GM18507 (cell line): ENCODE data around the gene HBG1.
A peak's percentile ranks its signal among the peaks of the same experiment; 100 is the strongest.

Experiments used
- DNase-seq: peaks from one replicate; pipeline ENCODE4 v3.0.0; 2011; ENCODE audit warnings: low read depth; ENCODE audit not compliant: insufficient read length; ENCODE audit errors: extremely low spot score
- FAIRE-seq: peaks from 2 replicates; lab custom pipeline; 2011; peaks lifted over from hg19 to GRCh38; lab: Jason Lieb, UNC

The HBG1 gene

DNA sequence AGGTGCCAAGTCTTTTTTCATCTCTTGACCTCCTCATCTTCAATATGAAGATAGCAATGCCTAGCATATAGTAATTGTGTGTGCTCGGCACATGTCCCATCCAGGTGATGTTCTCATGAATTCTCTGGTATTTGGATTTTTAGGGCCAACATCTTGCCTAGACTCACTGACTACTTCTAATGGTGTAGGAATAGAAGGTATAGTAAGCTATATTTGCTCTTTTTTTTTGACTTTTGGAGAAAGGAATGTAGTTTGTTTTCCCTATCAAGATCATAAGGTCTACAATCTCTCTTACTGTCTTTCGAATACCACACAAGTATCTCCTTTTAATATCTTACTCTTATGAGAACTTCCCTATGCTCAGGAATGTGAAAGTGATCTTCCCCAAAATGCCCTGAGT lies 18.5 kb downstream of the HBG1 start:
- FAIRE-seq (no peak), DNase-seq (no peak)

DNA sequence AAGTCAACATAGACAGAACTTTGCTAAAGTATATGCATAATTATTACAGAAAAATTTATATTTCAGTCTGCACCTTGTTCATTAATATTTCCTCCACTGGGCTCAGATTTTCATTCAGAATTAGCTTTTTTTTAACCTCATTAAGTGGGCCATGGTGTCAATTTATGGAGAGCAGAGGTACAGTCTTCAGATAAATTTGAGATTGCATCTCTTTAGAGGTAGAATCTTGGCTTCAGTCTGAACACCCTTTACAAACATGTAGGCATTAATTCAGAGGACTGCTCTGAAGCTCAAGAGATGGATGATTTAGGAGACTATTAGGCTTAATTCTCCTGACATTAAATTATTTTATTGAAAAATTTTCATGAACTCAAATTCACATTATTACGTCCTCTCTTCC lies 19.4 kb downstream of the HBG1 start:
- FAIRE-seq = no peak
- DNase-seq = no peak

DNA sequence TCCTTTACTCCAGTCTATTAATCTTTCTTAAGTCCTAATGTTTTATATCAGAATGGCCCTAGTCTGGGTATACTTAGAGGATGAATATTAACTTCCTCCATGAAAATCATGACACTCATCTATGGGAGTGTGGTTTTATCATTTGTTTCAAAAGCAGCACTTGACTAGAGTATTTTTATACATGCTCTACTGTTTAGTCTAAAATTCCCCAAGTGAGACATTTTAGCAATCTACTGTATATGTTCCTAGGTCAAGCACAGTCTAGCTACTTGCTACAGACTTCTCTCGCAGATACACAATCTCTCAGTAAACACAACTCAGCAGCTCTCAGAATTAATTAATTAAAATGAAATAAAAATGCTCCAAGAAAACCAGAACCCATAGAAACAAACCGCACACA lies 19.9 kb downstream of the HBG1 start:
- FAIRE-seq = no peak

DNA sequence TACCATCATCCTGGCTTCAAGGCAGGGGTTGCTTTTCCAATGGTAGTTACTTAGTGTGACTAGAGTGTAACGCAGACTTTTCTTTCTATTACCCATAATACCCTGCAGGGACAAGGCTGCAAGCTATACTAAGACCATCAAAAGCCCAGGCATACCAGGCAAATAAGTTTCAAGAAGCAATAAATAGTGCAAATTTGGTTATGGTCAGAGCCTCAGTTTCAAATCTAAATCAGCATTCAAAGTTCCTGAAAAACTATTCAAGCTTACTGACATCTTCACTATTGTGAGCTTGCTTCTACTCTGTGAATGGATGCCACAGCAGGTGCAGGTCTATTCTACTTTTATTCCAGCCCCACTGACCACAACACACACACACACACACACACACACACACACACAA lies 20.3 kb downstream of the HBG1 start:
- DNase-seq = no peak

More for the DNA sequence above, 19.9 kb downstream of the HBG1 start:
- no peak for DNase-seq

DNA sequence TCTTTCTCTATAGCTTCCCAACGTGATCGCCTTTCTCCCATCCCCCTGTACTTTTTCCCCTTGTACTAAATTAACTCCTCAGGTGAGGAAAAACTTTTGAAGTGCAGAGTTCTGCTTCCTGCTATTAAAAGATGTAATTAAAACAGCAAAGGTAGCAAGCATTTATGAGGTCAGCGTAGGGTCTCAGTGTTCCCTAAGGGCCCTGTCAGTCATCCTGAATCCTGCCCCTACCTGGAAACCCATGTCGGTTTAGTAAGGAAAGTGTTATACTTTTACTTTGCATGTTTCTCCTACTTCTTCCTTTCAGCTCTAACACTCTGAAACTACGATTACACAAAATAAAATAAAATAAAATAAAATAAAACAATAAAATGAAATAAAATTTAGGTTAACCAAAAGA lies 21.5 kb downstream of the HBG1 start:
- FAIRE-seq = no peak
- DNase-seq = no peak

More for the DNA sequence above, 20.3 kb downstream of the HBG1 start:
- FAIRE-seq = no peak

DNA sequence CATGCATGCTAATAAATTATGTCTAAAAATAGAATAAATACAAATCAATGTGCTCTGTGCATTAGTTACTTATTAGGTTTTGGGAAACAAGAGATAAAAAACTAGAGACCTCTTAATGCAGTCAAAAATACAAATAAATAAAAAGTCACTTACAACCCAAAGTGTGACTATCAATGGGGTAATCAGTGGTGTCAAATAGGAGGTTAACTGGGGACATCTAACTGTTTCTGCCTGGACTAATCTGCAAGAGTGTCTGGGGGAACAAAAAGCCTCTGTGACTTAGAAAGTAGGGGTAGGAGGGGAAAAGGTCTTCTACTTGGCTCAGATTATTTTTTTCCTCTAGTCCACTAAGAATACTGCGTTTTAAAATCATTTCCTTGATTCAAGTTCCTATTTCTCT lies 22.0 kb downstream of the HBG1 start:
- FAIRE-seq (no peak), DNase-seq (no peak)

DNA sequence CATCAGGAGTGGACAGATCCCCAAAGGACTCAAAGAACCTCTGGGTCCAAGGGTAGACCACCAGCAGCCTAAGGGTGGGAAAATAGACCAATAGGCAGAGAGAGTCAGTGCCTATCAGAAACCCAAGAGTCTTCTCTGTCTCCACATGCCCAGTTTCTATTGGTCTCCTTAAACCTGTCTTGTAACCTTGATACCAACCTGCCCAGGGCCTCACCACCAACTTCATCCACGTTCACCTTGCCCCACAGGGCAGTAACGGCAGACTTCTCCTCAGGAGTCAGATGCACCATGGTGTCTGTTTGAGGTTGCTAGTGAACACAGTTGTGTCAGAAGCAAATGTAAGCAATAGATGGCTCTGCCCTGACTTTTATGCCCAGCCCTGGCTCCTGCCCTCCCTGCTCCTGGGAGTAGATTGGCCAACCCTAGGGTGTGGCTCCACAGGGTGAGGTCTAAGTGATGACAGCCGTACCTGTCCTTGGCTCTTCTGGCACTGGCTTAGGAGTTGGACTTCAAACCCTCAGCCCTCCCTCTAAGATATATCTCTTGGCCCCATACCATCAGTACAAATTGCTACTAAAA lies 22.8 kb downstream of the HBG1 start, which contains the start of gene HBB:
Gene HBB (minus strand): TSS at position 340 of the 579 bp plus-strand sequence. CDS start 50 bp downstream, at position 290.
- DNase-seq = no peak
- FAIRE-seq = no peak

DNA sequence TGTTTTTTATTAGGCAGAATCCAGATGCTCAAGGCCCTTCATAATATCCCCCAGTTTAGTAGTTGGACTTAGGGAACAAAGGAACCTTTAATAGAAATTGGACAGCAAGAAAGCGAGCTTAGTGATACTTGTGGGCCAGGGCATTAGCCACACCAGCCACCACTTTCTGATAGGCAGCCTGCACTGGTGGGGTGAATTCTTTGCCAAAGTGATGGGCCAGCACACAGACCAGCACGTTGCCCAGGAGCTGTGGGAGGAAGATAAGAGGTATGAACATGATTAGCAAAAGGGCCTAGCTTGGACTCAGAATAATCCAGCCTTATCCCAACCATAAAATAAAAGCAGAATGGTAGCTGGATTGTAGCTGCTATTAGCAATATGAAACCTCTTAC lies 24.2 kb downstream of the HBG1 start:
- DNase-seq (no peak), FAIRE-seq (no peak)

DNA sequence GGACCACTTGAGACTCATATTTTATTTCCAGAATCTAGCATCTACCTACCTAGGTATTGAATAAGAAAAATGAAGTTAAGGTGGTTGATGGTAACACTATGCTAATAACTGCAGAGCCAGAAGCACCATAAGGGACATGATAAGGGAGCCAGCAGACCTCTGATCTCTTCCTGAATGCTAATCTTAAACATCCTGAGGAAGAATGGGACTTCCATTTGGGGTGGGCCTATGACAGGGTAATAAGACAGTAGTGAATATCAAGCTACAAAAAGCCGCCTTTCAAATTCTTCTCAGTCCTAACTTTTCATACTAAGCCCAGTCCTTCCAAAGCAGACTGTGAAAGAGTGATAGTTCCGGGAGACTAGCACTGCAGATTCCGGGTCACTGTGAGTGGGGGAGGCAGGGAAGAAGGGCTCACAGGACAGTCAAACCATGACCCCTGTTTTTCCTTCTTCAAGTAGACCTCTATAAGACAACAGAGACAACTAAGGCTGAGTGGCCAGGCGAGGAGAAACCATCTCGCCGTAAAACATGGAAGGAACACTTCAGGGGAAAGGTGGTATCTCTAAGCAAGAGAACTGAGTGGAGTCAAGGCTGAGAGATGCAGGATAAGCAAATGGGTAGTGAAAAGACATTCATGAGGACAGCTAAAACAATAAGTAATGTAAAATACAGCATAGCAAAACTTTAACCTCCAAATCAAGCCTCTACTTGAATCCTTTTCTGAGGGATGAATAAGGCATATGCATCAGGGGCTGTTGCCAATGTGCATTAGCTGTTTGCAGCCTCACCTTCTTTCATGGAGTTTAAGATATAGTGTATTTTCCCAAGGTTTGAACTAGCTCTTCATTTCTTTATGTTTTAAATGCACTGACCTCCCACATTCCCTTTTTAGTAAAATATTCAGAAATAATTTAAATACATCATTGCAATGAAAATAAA lies 24.8 kb downstream of the HBG1 start:
- DNase-seq (no peak), FAIRE-seq (no peak)

DNA sequence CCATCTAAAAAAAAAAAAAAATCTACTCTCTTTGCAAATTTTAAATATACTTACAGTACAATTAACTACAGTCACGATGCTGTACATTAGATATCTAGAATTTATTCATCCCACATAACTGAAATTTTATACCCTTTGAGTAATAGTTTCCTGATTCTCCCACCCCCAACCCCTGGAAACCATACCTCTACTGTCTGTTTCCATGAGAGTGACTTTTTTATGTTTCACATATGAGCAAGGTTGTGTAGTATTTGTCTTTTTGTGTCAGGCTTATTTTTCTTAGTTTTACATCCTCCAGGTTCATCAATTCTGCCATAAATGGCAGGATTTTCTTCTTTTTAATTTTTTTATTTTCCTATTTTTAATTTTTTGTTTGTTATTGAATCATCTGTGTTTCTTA lies 26.0 kb downstream of the HBG1 start:
- FAIRE-seq (no peak), DNase-seq (no peak)

DNA sequence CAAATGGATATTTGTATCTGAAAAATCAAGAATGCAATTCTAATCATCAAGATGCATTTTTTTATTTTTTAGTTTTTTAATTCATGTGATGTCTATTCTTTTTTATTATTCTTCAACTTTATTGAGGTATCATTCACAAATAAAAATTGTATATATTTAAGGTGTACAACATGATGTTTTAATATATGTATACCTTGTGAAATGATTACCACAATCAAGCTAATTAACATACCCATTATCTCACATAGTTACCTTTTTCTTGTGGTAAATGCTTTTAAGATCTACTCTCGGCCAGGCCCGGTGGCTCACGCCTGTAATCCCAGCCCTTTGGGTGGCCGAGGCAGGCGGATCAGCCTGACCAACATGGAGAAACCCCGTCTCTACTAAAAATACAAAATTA lies 26.5 kb downstream of the HBG1 start:
- no peak for FAIRE-seq

DNA sequence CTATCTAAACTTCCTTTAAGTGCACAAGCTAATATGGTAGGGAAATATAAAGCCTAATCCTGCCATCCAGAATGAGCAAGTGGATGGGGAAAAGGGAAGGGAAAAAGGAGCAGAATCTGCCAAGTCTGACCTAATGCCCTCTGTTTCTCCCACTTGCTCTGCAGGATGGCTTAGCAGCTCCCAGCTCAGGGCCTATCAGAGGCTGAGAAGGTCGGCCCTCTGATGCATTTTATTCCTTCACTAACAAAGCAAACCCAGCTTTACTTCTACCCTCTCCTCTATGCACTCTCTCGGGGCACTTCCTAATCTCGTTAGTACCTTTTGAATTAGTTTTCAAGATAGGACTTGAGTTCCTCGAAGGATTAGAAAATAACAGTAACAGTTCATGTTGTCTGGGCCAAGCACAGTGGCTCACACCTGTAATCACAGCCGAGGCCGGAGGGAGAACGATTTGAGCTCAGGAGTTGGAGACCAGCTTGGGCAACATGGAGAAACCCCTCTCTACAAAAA lies 39.2 kb downstream of the HBG1 start:
- FAIRE-seq = no peak
- DNase-seq = no peak

More for the DNA sequence above, 26.5 kb downstream of the HBG1 start:
- DNase-seq = no peak

DNA sequence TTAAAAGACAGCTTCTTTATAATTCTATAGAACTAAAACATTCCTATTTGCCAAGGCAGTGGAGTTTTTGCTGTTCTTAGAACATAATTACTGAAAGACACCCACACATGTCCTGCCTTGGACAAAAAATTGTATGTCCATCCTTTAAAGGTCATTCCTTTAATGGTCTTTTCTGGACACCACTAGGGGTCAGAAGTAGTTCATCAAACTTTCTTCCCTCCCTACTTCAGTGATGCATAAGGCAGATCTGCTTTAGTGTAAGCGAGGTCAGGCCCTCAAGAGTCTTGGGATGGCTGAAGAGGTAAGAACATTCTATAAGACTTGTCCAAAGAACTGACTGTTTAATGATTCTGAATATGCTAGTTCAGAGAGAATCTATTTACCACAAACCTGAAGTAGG lies 44.9 kb downstream of the HBG1 start:
- peak; percentile 23 for DNase-seq
- FAIRE-seq = peak; percentile 83

DNA sequence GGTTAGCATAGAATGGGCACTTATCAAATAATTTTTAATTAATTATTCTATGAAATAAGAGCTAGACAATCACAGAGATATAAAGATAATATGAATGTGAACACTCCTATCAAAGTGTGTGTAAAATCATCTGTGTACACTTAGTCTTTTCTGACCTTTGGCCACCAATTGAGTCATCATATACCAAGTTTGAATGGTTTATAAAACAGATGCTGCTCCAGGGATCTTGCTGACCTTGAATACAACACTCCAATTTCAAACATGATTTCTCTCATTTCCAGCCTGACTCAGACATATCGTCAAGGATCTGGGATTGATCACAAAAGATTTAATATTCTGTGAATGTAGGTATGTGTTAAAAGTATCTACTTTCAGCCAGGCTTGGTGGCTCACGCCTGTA lies 46.3 kb downstream of the HBG1 start:
- FAIRE-seq = no peak
- DNase-seq = no peak

DNA sequence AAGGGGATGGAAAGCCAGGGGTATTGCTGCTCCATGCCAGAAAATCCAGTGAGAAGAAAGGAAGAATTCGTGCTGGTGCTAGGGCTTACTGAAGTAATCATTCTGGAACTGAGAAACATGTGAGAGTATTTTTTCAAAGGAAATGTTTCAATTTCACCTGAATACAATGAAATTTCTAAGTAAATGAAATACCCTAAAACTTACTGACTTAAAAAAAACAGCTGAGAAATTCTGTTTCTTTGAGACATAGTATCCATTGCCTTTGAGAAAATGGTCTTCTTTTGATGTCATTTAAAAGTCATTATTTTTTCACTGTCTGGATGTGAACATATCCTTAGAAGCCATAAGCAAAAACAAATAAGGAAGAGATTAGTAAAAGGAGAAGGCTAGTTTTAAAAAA lies 49.1 kb downstream of the HBG1 start, which contains the start of gene OR51V1:
Gene OR51V1 (minus strand): TSS at position 101 of the 400 bp plus-strand sequence. CDS start 0 bp downstream, at position 101.
- FAIRE-seq (no peak), DNase-seq (no peak)

DNA sequence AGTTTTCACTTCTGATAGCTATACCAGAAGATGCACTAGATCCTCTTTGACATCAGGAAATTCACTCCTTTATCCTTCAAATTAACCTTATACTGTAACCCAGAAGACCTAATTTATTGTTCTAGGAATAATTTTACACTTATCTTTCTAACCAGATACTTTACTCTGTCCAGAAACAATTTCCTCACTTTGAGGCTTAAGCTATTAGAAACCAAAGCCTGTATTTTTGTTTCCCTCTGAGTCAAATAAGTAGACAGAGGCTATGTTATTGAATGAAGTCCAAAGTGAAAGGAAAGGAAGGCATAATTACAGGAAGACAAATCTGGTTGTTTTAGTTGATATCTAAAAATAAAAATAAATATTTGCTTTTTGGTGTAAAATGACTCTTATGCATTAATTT lies 51.4 kb downstream of the HBG1 start:
- FAIRE-seq = no peak

More for the DNA sequence above, 51.4 kb downstream of the HBG1 start:
- no peak for DNase-seq
